ENCODE measurements around the gene LAYN.

Gene LAYN

GRCh38 chr11:111562692-111563389 lies 22.3 kb downstream of the LAYN start:
- no peak for DNase-seq

GRCh38 chr11:111565114-111565720 lies 24.7 kb downstream of the LAYN start:
- peak; percentile 69 for DNase-seq

- DNase-seq: no peak
Observed at GRCh38 chr11:111566324-111566723, 25.8 kb downstream of the LAYN start.

- DNase-seq: no peak
Observed at GRCh38 chr11:111569476-111569875, 29.0 kb downstream of the LAYN start.

GRCh38 chr11:111570796-111571195 lies 30.3 kb downstream of the LAYN start:
- DNase-seq: no peak

GRCh38 chr11:111571829-111572501 lies 31.4 kb downstream of the LAYN start:
- no peak for DNase-seq

GRCh38 chr11:111572581-111572980 lies 32.1 kb downstream of the LAYN start:
- DNase-seq: no peak

GRCh38 chr11:111573821-111574249 lies 33.3 kb downstream of the LAYN start:
- no peak for DNase-seq

- no peak for DNase-seq
Observed at GRCh38 chr11:111574373-111575225, 34.1 kb downstream of the LAYN start.

GRCh38 chr11:111575740-111576139 lies 35.2 kb downstream of the LAYN start:
- DNase-seq: no peak

GRCh38 chr11:111577821-111578220 lies 37.3 kb downstream of the LAYN start:
- no peak for DNase-seq

- no peak for DNase-seq
Observed at GRCh38 chr11:111581341-111581740, 40.8 kb downstream of the LAYN start.

GRCh38 chr11:111582163-111582562 lies 41.6 kb downstream of the LAYN start:
- DNase-seq: no peak

- no peak for DNase-seq
Observed at GRCh38 chr11:111582881-111583280, 42.4 kb downstream of the LAYN start.

- DNase-seq: no peak
Observed at GRCh38 chr11:111585371-111585770, 44.9 kb downstream of the LAYN start.

GRCh38 chr11:111586388-111586831 lies 45.9 kb downstream of the LAYN start:
- DNase-seq: no peak

- DNase-seq: no peak
Observed at GRCh38 chr11:111589114-111589513, 48.6 kb downstream of the LAYN start.

GRCh38 chr11:111589886-111590499 lies 49.5 kb downstream of the LAYN start:
- DNase-seq: no peak

GRCh38 chr11:111591187-111591960 lies 50.9 kb downstream of the LAYN start:
- no peak for DNase-seq

- DNase-seq: no peak
Observed at GRCh38 chr11:111592491-111592890, 52.0 kb downstream of the LAYN start.

- DNase-seq: no peak
Observed at GRCh38 chr11:111596319-111596718, 55.8 kb downstream of the LAYN start.

GRCh38 chr11:111598148-111598547 lies 57.6 kb downstream of the LAYN start:
- DNase-seq: no peak

All from right hindlimb (tissue), 1 donor.